ENCODE data around the gene FRMPD2.

GRCh38 chr10:48224979-48225560, 49.4 kb downstream of the FRMPD2 start:
- TF ChIP-seq CTCF (conservative IDR thresholded peaks at IDR 0.05; ENCODE audit: low read length) (no peak), EZH2phosphoT487 (IDR thresholded peaks at IDR 0.05; ENCODE audit: borderline replicate concordance) (no peak)

Measured in Loucy (cell line).